ENCODE data around the gene DEFB125.
"Not testable (repeated sequence)": the region's sequence is repeated elsewhere in the genome, so short reads cannot be mapped to it uniquely, and the experiment has no call there.

Gene DEFB125

DNA sequence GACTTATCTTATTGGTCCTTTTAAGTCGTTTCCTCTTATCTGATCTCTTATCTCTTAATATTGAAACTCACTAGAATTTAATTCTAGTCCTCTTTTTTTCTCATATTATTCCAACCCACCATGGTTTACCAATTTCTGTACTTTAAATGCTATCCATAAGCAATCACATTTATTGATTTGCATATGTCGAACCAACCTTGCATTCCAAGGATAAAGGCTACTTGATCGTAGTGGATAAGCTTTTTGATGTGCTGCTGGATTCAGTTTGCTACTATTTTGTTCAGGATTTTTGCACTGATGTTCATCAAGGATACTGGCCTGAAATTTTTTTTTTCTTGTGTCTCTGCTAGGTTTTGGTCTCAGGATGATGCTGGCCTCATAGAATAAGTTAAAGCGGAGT lies 7.7 kb downstream of the DEFB125 start:
- POLR2A ChIA-PET: no interaction called here
- H3K4me3 ChIP-seq (ENCODE audit: low read depth, low read length): no peak overlapping the region
- CTCF ChIA-PET: no interaction called here
- TF ChIP-seq, protein P1, sequence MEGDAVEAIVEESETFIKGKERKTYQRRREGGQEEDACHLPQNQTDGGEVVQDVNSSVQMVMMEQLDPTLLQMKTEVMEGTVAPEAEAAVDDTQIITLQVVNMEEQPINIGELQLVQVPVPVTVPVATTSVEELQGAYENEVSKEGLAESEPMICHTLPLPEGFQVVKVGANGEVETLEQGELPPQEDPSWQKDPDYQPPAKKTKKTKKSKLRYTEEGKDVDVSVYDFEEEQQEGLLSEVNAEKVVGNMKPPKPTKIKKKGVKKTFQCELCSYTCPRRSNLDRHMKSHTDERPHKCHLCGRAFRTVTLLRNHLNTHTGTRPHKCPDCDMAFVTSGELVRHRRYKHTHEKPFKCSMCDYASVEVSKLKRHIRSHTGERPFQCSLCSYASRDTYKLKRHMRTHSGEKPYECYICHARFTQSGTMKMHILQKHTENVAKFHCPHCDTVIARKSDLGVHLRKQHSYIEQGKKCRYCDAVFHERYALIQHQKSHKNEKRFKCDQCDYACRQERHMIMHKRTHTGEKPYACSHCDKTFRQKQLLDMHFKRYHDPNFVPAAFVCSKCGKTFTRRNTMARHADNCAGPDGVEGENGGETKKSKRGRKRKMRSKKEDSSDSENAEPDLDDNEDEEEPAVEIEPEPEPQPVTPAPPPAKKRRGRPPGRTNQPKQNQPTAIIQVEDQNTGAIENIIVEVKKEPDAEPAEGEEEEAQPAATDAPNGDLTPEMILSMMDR (IDR thresholded peaks at IDR 0.05; ENCODE audit: insufficient read depth, low read length, missing control alignments): no peak
- DNase-seq (ENCODE audit: low read depth, low spot score): no peak

DNA sequence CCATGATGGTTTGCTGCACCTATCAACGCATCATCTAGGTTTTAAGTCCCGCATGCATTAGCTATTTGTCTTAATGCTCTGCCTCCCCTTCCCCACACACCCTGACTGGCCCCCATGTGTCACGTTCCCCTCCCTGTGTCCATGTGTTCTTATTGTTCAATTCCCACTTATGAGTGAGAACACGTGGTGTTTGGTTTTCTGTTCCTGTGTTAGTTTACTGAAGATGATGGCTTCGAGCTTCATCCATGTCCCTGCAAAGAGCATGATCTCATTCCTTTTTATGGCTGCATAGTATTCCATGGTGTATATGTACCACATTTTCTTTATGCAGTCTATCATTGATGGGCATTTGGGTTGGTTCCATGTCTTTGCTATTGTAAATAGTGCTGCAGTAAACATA lies 10.2 kb downstream of the DEFB125 start:
- H3K4me3 ChIP-seq (ENCODE audit: low read depth, low read length); POLR2A ChIA-PET; DNase-seq (ENCODE audit: low read depth, low spot score); CTCF ChIA-PET: not testable (repeated sequence)

DNA sequence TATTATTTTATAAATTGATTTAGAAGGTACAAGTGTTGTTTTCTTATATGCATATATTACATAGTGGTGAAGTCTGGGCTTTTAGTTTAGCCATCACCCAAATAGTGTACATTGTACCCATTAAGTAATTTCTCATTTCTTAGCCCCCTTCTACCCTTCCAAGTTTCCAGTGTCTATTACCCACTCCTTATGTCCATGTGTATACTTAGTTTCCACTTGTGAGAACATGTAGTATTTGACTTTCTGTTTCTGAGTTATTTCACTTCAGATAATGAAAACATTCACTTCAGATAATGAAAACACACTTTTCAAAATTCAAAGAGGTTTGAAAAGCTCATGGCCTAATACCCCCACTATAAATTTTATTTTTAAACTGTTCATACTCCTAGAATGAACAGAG lies 14.5 kb downstream of the DEFB125 start:
- TF ChIP-seq, protein P1 (IDR thresholded peaks at IDR 0.05; ENCODE audit: insufficient read depth, low read length, missing control alignments): no peak
- CTCF ChIA-PET: no interaction called here

DNA sequence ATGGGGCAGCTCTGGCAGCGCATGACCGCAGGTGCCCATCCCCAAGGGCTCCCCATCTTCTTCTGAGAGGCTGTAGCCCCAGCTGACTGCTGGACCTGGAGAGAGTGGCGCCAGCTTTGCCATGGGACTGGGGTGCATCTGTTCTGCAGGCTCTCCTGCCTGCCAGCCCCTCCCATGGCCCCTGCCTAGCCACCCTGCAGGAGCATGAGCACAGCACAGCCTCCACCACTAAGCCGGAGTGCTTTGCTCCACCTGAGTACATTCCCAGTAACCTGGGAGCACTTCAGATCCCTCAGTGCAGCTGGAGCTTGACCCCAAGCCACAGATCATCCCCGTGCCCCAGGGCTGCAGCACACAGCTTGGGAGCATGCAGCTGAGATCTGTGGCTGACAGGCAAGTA lies 16.0 kb downstream of the DEFB125 start:
- ChIA-PET POLR2A (no interaction called here), CTCF (no interaction called here)
- no peak for DNase-seq (ENCODE audit: low read depth, low spot score)
- no peak overlapping the region for H3K4me3 ChIP-seq (ENCODE audit: low read depth, low read length)
- TF ChIP-seq, protein P1 (IDR thresholded peaks at IDR 0.05; ENCODE audit: insufficient read depth, low read length, missing control alignments): no peak

More for the DNA sequence above, 14.5 kb downstream of the DEFB125 start:
- DNase-seq (ENCODE audit: low read depth, low spot score): no peak
- H3K4me3 ChIP-seq (ENCODE audit: low read depth, low read length): no peak overlapping the region
- POLR2A ChIA-PET: no interaction called here

DNA sequence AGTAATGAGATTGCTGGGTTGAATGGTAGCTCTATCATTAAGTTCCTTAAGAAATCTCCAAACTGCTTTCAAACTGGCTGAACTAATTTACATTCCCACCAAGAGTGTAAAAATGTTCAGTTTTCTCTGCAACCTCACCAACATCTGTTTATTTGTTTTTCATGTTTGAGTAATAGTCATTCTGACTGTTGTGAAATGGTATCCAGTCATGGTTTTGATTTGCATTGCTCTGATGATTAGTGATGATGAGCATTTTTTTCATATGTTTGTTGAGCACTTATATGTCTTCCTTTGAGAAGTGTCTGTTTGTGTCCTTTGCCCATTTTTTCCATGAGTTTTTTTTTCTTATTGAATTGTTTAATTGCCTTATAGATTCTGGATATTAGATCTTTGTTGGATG lies 24.9 kb downstream of the DEFB125 start:
- TF ChIP-seq, protein P1 (IDR thresholded peaks at IDR 0.05; ENCODE audit: insufficient read depth, low read length, missing control alignments): no peak
- POLR2A ChIA-PET: no interaction called here
- no peak overlapping the region for H3K4me3 ChIP-seq (ENCODE audit: low read depth, low read length)
- CTCF ChIA-PET: no interaction called here
- no peak for DNase-seq (ENCODE audit: low read depth, low spot score)

DNA sequence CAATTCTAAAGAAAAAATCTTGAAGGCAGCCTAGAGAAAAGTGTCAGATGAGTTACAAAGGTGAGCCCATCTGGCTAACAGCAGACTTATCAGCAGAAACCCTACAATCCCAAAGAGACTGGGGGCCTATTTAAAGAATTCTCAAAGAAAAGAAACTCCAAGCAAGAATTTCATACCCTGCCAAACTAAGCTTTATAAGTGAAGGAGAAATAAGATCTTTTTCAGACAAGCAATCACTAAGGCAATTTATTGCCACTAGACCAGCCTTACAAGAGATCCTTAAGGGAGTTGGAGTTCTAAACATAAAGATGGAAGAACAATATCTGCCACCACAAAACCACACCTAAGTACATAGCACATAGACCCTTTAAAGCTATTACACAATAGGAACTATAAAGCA lies 30.0 kb downstream of the DEFB125 start:
- CTCF ChIA-PET: no interaction called here
- no peak for DNase-seq (ENCODE audit: low read depth, low spot score)
- no peak overlapping the region for H3K4me3 ChIP-seq (ENCODE audit: low read depth, low read length)
- POLR2A ChIA-PET: no interaction called here
- TF ChIP-seq, protein P1 (IDR thresholded peaks at IDR 0.05; ENCODE audit: insufficient read depth, low read length, missing control alignments): no peak

DNA sequence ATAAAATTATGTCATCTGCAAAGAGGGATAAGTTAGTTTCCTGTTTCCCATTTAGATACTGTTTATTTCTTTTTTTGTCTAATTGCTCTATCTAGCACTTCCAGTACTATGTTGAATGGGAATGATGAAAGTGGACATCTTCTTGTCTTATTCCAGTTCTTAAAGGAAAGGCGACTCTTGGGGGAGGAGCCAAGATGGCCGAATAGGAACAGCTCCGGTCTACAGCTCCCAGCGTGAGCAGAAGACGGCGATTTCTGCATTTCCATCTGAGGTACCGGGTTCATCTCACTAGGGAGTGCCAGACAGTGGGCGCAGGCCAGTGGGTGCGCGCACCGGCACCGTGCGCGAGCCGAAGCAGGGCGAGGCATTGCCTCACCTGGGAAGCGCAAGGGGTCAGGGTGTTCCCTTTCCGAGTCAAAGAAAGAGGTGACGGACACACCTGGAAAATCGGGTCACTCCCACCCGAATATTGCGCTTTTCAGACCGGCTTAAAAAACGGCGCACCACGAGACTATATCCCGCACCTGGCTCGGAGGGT lies 42.4 kb downstream of the DEFB125 start:
- H3K4me3 ChIP-seq (ENCODE audit: low read depth, low read length); DNase-seq (ENCODE audit: low read depth, low spot score); CTCF ChIA-PET; POLR2A ChIA-PET: not testable (repeated sequence)
